NCI-H460 (cell line): ENCODE results near the gene MYZAP. TPM values are rescaled to one million over a fixed set of nuclear protein-coding genes. Genes with fewer than 3 reads are reported as not detected.
A peak's percentile ranks its signal among the peaks of the same experiment; 100 is the strongest.

ENCODE experiments used
- DNase-seq: peaks from one replicate; pipeline ENCODE4 v3.0.0-alpha.2; 2016; ENCODE audit warnings: low read depth; ENCODE audit errors: extremely low read depth
- total RNA-seq: library from RNA; depleted of rRNA; stranded (reverse); fragments of >200 nt; shearing (Covaris generic); gene quantifications from 2 replicates; pipeline ENCODE4 v1.2.3, GENCODE V29; 2014; rRNA removed

The MYZAP gene
- total RNA-seq, 1 experiment from 2014 or later = not detected

GRCh38 chr15:57731530-57732103 lies 139.9 kb downstream of the MYZAP start:
- no peak for DNase-seq

- peak; percentile 60 for DNase-seq
Measured at GRCh38 chr15:57732526-57733331, 141.0 kb downstream of the MYZAP start.

GRCh38 chr15:57734860-57735259 lies 143.2 kb downstream of the MYZAP start:
- no peak for DNase-seq

Other genes with a start within 250 kb of the MYZAP start
- 0.82 and 0.98 TPM in 2 replicates for gene CGNL1, start 215.4 kb upstream of the MYZAP start, total RNA-seq
- gene POLR2M, start 114.8 kb downstream of the MYZAP start, total RNA-seq = 175 and 194 TPM in 2 replicates